HG02571 (cell line): Measurements from ENCODE around the gene THOC2.
"Not testable (repeated sequence)": the region's sequence is repeated elsewhere in the genome, so short reads cannot be mapped to it uniquely, and the experiment has no call there.

Experiments used
- ATAC-seq: cut with Tn5 transposase; IDR thresholded peaks from one replicate; pipeline ENCODE4 v1.9.1; 2021; ENCODE audit warnings: mild to moderate bottlenecking, moderate library complexity; ENCODE audit not compliant: unreplicated experiment

Gene THOC2

GRCh38 chrX:123665197-123665596 lies 67.7 kb downstream of the THOC2 start:
- ATAC-seq = no peak

- ATAC-seq = not testable (repeated sequence)
Observed at GRCh38 chrX:123664467-123665167, 68.2 kb downstream of the THOC2 start.

- ATAC-seq = not testable (repeated sequence)
Observed at GRCh38 chrX:123663720-123664119, 69.1 kb downstream of the THOC2 start.

- ATAC-seq = not testable (repeated sequence)
Observed at GRCh38 chrX:123656507-123656906, 76.3 kb downstream of the THOC2 start.

GRCh38 chrX:123648811-123649181 lies 84.1 kb downstream of the THOC2 start:
- not testable (repeated sequence) for ATAC-seq

GRCh38 chrX:123648028-123648810 lies 84.6 kb downstream of the THOC2 start:
- ATAC-seq = no peak

- no peak for ATAC-seq
Observed at GRCh38 chrX:123647244-123647643, 85.6 kb downstream of the THOC2 start.

- ATAC-seq = no peak
Observed at GRCh38 chrX:123629502-123629901, 103.3 kb downstream of the THOC2 start.

- no peak for ATAC-seq
Observed at GRCh38 chrX:123626962-123627361, 105.9 kb downstream of the THOC2 start.

- ATAC-seq = no peak
Observed at GRCh38 chrX:123625952-123626351, 106.9 kb downstream of the THOC2 start.

- ATAC-seq = no peak
Observed at GRCh38 chrX:123625477-123625876, 107.4 kb downstream of the THOC2 start.

- no peak for ATAC-seq
Observed at GRCh38 chrX:123617007-123617406, 115.8 kb downstream of the THOC2 start.

- ATAC-seq = no peak
Observed at GRCh38 chrX:123610915-123611314, 121.9 kb downstream of the THOC2 start.

- no peak for ATAC-seq
Observed at GRCh38 chrX:123607806-123608205, 125.0 kb downstream of the THOC2 start.

- no peak for ATAC-seq
Observed at GRCh38 chrX:123607270-123607669, 125.6 kb downstream of the THOC2 start.

GRCh38 chrX:123603491-123603890 lies 129.4 kb downstream of the THOC2 start:
- no peak for ATAC-seq

GRCh38 chrX:123601437-123601836 lies 131.4 kb downstream of the THOC2 start:
- ATAC-seq = no peak

- ATAC-seq = no peak
Observed at GRCh38 chrX:123600181-123600580, 132.7 kb downstream of the THOC2 start.

- no peak for ATAC-seq
Observed at GRCh38 chrX:123590842-123591486, 141.9 kb downstream of the THOC2 start.

- no peak for ATAC-seq
Observed at GRCh38 chrX:123588723-123589122, 144.1 kb downstream of the THOC2 start.

GRCh38 chrX:123581586-123581985 lies 151.3 kb downstream of the THOC2 start:
- no peak for ATAC-seq

GRCh38 chrX:123580792-123581191 lies 152.1 kb downstream of the THOC2 start:
- no peak for ATAC-seq
